CD14-positive monocyte (primary cell): ENCODE data around the gene SRRT. TPM values are rescaled to one million over a fixed set of nuclear protein-coding genes. Genes with fewer than 3 reads are reported as not detected.

Source experiments
- DNase-seq, 3 donors: peaks; one replicate each; pipeline ENCODE4 v3.0.0-alpha.2; 2011 to 2022
- H2AFZ ChIP-seq: 2 replicates; pipeline ENCODE4 v1.6.0; 2012; ENCODE audit warnings: mild to moderate bottlenecking, low read depth, low read length, inconsistent platforms; ENCODE audit not compliant: insufficient read depth, poor library complexity, severe bottlenecking
- H3K27ac ChIP-seq, 2 donors: 1 replicate in 1 of 2; 2 replicates in 1 of 2; pipeline ENCODE4 v1.5.1; 2012 to 2013; ENCODE audit warnings: low read length in 2 of 2, control low read depth in 1 of 2, inconsistent platforms in 1 of 2, low read depth in 1 of 2, mild to moderate bottlenecking in 1 of 2
- H3K27me3 ChIP-seq, 2 donors: one replicate each; pipeline versions ENCODE4 v1.6.0 to v1.6.1; 2011 to 2013; ENCODE audit warnings: low read length in 2 of 2; ENCODE audit not compliant: control insufficient read depth in 2 of 2, insufficient read depth in 2 of 2
- H3K36me3 ChIP-seq, 2 donors: replicated peaks in 1 of 2; 1 replicate in 1 of 2; 2 replicates in 1 of 2; pipeline versions ENCODE4 v1.5.1 to v1.6.1; 2012 to 2013; ENCODE audit warnings: low read length in 2 of 2, control low read depth in 1 of 2, inconsistent platforms in 1 of 2, mild to moderate bottlenecking in 1 of 2; ENCODE audit not compliant: insufficient read depth in 2 of 2, control insufficient read depth in 1 of 2
- H3K4me1 ChIP-seq, 2 donors: 1 replicate in 1 of 2; 2 replicates in 1 of 2; pipeline versions ENCODE4 v1.5.1 to v1.6.1; 2012 to 2013; ENCODE audit warnings: low read length in 2 of 2, control low read depth in 1 of 2, inconsistent platforms in 1 of 2, mild to moderate bottlenecking in 1 of 2, moderate library complexity in 1 of 2; ENCODE audit not compliant: insufficient read depth in 2 of 2, control insufficient read depth in 1 of 2
- H3K4me2 ChIP-seq: replicated peaks from 2 replicates; pipeline ENCODE3; 2012; ENCODE audit warnings: low read length, moderate library complexity, mild to moderate bottlenecking; ENCODE audit not compliant: poor library complexity, severe bottlenecking; ENCODE audit errors: extremely low read depth
- H3K4me3 ChIP-seq, 3 experiments: fragments of 200-600 bp in 1 of 3; sonication (generic) in 1 of 3; replicated peaks in 1 of 3; 1 replicate in 2 of 3; 2 replicates in 1 of 3; pipeline ENCODE4 v1.5.1; 2011 to 2013; ENCODE audit warnings: low read length in 3 of 3, mild to moderate bottlenecking in 3 of 3, control low read depth in 2 of 3, low read depth in 2 of 3, inconsistent platforms in 1 of 3, moderate library complexity in 1 of 3
- H3K79me2 ChIP-seq: 2 replicates; pipeline ENCODE4 v1.6.0; 2012; ENCODE audit warnings: mild to moderate bottlenecking, control low read depth, inconsistent platforms, low read length, moderate library complexity; ENCODE audit not compliant: insufficient read depth
- H3K9ac ChIP-seq: 2 replicates; pipeline ENCODE4 v1.6.0; 2017; ENCODE audit warnings: low read length, mild to moderate bottlenecking; ENCODE audit not compliant: insufficient read depth, poor library complexity, severe bottlenecking
- H3K9me3 ChIP-seq, 2 donors: replicated peaks in 1 of 2; 1 replicate in 1 of 2; 2 replicates in 1 of 2; pipeline versions ENCODE4 v1.5.1 to v1.6.1; 2012 to 2013; ENCODE audit warnings: low read length in 2 of 2, control low read depth in 1 of 2; ENCODE audit not compliant: control insufficient read depth in 1 of 2, insufficient read depth in 1 of 2
- H4K20me1 ChIP-seq: 2 replicates; pipeline ENCODE4 v1.6.0; 2012; ENCODE audit warnings: mild to moderate bottlenecking, low read length, control low read depth, moderate library complexity; ENCODE audit not compliant: insufficient read depth
- H3K27ac Mint-ChIP-seq, 7 donors: one replicate each; pipeline ENCODE4 v1.8.0; 2020; ENCODE audit warnings: mild to moderate bottlenecking in 7 of 7, mixed read lengths in 7 of 7, moderate library complexity in 6 of 7, inconsistent platforms in 2 of 7
- H3K27me3 Mint-ChIP-seq, 3 donors: one replicate each; pipeline ENCODE4 v1.8.0; 2021 to 2022; ENCODE audit warnings: low read depth in 3 of 3, mild to moderate bottlenecking in 3 of 3, mixed read lengths in 3 of 3, moderate library complexity in 3 of 3, inconsistent platforms in 1 of 3
- H3K36me3 Mint-ChIP-seq, 2 donors: one replicate each; pipeline ENCODE4 v1.8.0; 2020; ENCODE audit warnings: mixed read lengths in 2 of 2, inconsistent platforms in 1 of 2, mild to moderate bottlenecking in 1 of 2
- H3K4me1 Mint-ChIP-seq: one replicate; pipeline ENCODE4 v1.8.0; 2020; ENCODE audit warnings: mild to moderate bottlenecking, mixed read lengths
- H3K4me3 Mint-ChIP-seq, 2 donors: one replicate each; pipeline ENCODE4 v1.8.0; 2020; ENCODE audit warnings: mild to moderate bottlenecking in 2 of 2, mixed read lengths in 2 of 2, moderate library complexity in 1 of 2
- H3K9me3 Mint-ChIP-seq, 7 donors: one replicate each; pipeline ENCODE4 v1.8.0; 2020 to 2022; ENCODE audit warnings: mixed read lengths in 7 of 7, mild to moderate bottlenecking in 6 of 7, moderate library complexity in 6 of 7, inconsistent platforms in 2 of 7
- WGBS: methylation state at CpG from one replicate; pipeline ENCODE4 v1.1.5; 2013; ENCODE audit warnings: missing lambda C conversion rate; ENCODE audit not compliant: insufficient coverage; 5-methylcytosine and 5-hydroxymethylcytosine counted together
- intact Hi-C, 2 donors: fragments of 100-400 bp; cut with micrococcal nuclease; formaldehyde crosslinking; loops; one replicate each; pipeline versions ENCODE4 v1.15.0 to v1.15.1; 2023
- polyA plus RNA-seq, 3 donors: library from polyadenylated mRNA; depleted of rRNA in 1 of 3; unstranded in 2 of 3; stranded (reverse) in 1 of 3; fragments of 300-500 nt in 2 of 3; fragments of >200 nt in 1 of 3; fragmentation: Illumina TruSeq in 2 of 3; gene quantifications; 1 replicate in 2 of 3; 2 replicates in 1 of 3; pipeline ENCODE4 v1.2.3, GENCODE V29; 2012 to 2021
- TF ChIP-seq, protein P1 (sequence below): fragments of 200-600 bp; IDR thresholded peaks from one replicate; pipeline ENCODE4 v1.8.0; 2022; ENCODE audit warnings: antibody characterized with exemption, mild to moderate bottlenecking

Gene SRRT
- polyA plus RNA-seq, 3 donors, result 26.9 to 116 (median 29.6) TPM

DNA sequence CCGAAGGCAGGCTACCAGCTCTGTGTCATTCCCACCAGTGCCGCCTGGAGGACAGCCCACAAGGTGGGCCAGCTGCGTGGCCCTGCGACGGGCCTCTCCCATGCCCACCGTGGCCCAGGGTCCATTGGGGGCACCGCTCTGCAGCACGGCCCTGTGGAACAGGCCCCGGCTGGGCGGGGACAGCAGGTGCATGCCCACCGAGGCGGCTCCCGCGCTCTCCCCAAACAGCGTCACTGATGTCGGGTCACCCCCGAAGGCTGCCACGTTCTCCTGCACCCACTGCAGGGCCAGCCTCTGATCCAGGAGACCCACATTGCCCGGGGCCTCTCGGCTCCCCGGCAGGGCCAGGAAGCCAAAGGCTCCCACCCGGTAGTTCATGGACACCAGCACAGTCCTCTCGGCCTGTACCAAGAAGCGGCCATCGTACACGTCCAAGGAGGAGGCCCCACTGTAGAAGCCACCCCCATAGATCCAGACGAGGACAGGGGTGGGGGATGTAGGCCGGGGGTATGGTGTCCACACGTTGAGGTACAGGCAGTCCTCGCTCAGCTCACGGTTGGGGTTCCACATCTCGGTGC, 18.5 kb downstream of the SRRT start:
- peaks cover 38 to 48% of the 10 kb centered on the region in 2 donors for H3K4me1 ChIP-seq
- no peak overlapping the region for H3K9ac ChIP-seq
- H3K36me3 ChIP-seq, result peaks cover 0 to 3% of the 10 kb centered on the region in 2 donors
- peaks cover 2% of the 10 kb centered on the region for H4K20me1 ChIP-seq
- Mint-ChIP-seq H3K4me3 (peak overlapping the region in 1 of 2 donors; percentile 70), H3K27ac (no peak overlapping the region), H3K36me3 (peaks cover 11 to 19% of the 10 kb centered on the region in 2 donors), H3K9me3 (peaks cover 0 to 21% (median 15%) of the 10 kb centered on the region in 7 donors), H3K4me1 (peaks cover 31% of the 10 kb centered on the region), H3K27me3 (peaks cover 55 to 82% (median 68%) of the 10 kb centered on the region in 3 donors)
- intact Hi-C loops, result no loop called here
- no peak overlapping the region for H2AFZ ChIP-seq
- peaks cover 9% of the 10 kb centered on the region for H3K79me2 ChIP-seq
- peaks cover 28 to 76% of the 10 kb centered on the region in 2 donors for H3K27me3 ChIP-seq
- 95% methylated on average over 24 of the region's 32 CpGs for WGBS
- TF ChIP-seq, protein P1, sequence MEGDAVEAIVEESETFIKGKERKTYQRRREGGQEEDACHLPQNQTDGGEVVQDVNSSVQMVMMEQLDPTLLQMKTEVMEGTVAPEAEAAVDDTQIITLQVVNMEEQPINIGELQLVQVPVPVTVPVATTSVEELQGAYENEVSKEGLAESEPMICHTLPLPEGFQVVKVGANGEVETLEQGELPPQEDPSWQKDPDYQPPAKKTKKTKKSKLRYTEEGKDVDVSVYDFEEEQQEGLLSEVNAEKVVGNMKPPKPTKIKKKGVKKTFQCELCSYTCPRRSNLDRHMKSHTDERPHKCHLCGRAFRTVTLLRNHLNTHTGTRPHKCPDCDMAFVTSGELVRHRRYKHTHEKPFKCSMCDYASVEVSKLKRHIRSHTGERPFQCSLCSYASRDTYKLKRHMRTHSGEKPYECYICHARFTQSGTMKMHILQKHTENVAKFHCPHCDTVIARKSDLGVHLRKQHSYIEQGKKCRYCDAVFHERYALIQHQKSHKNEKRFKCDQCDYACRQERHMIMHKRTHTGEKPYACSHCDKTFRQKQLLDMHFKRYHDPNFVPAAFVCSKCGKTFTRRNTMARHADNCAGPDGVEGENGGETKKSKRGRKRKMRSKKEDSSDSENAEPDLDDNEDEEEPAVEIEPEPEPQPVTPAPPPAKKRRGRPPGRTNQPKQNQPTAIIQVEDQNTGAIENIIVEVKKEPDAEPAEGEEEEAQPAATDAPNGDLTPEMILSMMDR, result no peak
- no peak overlapping the region for H3K27ac ChIP-seq
- H3K4me3 ChIP-seq, result no peak overlapping the region
- H3K9me3 ChIP-seq, result peaks cover 0 to 13% of the 10 kb centered on the region in 2 donors
- no peak for DNase-seq
- H3K4me2 ChIP-seq, result no peak overlapping the region

DNA sequence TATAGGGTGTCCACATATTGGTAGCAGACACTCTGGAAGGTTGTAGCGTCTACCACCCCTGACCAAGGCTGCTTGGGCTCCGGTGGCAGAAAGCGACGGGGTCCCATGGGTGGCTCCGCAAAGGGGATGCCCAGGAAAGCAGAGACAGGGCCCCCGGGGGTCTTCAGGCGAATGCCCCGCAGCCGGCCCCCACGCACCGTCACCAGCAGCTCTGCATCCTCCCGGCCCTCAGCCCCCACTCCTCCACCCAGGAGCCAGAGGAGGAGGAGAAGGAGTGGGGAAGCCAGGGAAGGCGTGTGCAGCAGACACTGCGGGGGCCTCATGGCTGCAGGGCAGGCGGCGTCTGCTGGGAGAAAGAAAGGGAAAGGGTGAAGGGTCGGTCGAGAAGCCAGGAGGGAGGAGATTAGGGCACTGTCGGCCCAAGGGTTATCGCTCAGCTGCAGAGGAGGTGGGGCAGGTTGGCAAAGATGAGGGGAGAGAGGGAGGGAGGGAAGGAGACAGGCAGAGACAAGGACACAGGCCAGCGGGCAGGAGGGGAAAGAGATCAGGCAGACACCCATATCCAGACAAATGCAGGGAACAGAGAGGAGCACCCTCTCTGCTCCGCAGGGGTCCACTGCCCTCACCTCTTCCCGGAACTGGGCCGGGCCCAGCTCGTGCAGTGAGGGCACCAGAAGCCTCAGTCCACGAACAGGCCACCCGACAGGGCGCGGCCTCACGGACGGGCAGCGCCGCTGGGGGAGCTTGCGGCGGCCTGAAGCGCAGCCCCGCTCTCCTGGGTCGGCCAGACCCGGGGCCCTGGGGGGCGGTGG, 19.2 kb downstream of the SRRT start:
- Mint-ChIP-seq H3K27ac (no peak overlapping the region), H3K9me3 (peaks cover 0 to 21% (median 15%) of the 10 kb centered on the region in 7 donors), H3K27me3 (peaks cover 60 to 86% (median 74%) of the 10 kb centered on the region in 3 donors), H3K4me1 (peaks cover 25% of the 10 kb centered on the region), H3K4me3 (peak overlapping the region in 1 of 2 donors; percentile 70), H3K36me3 (peaks cover 9 to 15% of the 10 kb centered on the region in 2 donors)
- H2AFZ ChIP-seq, result no peak overlapping the region
- no peak overlapping the region for H3K4me2 ChIP-seq
- peaks cover 28 to 81% of the 10 kb centered on the region in 2 donors for H3K27me3 ChIP-seq
- peaks cover 2% of the 10 kb centered on the region for H3K79me2 ChIP-seq
- DNase-seq, result no peak
- no peak overlapping the region for H3K9ac ChIP-seq
- H3K4me1 ChIP-seq, result peaks cover 31 to 40% of the 10 kb centered on the region in 2 donors
- no peak overlapping the region for H3K4me3 ChIP-seq
- intact Hi-C loops, result no loop called here
- no peaks in the 10 kb centered on the region for H3K36me3 ChIP-seq
- peaks cover 0 to 13% of the 10 kb centered on the region in 2 donors for H3K9me3 ChIP-seq
- WGBS, result 51% methylated on average over 27 of the region's 40 CpGs
- H4K20me1 ChIP-seq, result no peaks in the 10 kb centered on the region
- no peak overlapping the region for H3K27ac ChIP-seq
- TF ChIP-seq, protein P1, result no peak
